GM19035 (cell line): Measurements from ENCODE around the gene TMEM182.

Experiments
- ATAC-seq: cut with Tn5 transposase; IDR thresholded peaks from one replicate; pipeline ENCODE4 v1.9.1; 2021; ENCODE audit not compliant: unreplicated experiment

Gene TMEM182

DNA sequence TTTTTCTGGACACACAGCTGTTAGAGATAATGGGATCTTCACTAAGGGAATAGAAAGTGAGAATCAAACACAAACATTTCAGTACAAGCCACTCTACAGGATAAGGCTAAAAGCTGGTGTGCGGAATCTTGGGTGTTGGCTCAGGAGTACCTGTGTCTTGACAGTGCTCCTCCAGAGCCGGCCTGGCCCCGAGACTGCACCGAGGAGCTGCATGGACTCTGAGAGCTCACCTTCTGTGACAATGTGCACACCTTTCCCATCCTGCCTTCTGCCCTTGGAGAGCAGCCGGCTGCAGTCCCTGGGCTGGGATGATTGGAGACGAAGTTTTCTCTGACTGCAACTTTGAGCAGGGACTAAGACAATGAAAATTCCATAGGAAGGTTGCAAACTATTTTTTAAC lies 89.1 kb downstream of the TMEM182 start:
- ATAC-seq: no peak

DNA sequence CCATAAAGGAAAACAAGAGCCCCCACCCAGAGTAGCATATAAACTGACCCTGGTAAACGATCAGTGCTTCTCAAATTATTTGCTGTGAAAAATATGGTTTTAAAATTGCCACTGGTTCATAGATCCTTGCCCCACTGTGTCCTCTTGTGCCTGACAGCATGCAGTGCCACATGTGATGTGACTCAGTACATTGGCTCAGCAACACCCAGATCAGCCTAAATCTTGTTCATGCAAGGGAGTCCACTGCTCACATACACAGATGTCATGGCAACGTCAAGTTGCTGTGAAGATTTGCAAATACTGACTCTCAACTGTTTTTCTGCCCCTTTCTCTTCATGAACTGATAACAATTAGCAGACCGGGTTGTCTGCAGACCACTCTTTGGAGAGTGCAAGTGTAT lies 91.0 kb downstream of the TMEM182 start:
- no peak for ATAC-seq
